ENCODE measurements around the gene PHLDB1.
"Not testable (repeated sequence)": the region's sequence is repeated elsewhere in the genome, so short reads cannot be mapped to it uniquely, and the experiment has no call there.

PHLDB1 gene

GRCh38 chr11:118607401-118608359 is at the start of gene PHLDB1:
TSS of gene PHLDB1 (plus strand) at chr11:118607615. CDS start at chr11:118613837, 6,222 bp downstream.
- peak; percentile 92 for DNase-seq (ENCODE audit: low spot score)

DNA sequence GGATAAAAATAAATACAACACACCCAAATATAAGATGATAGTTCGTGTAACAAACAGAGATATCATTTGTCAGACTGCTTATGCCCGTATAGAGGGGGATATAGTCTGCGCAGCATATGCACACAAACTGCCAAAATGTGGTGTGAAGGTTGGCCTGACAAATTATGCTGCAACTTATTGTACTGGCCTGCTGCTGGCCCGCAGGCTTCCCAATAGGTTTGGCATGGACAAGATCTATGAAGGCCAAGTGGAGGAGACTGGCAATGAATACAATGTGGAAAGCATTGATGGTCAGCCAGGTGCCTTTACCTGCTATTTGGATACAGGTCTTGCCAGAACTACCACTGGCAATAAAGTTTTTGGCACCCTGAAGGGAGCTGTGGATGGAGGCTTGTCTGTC is 46.6 kb upstream of the PHLDB1 start:
- no peak for DNase-seq (ENCODE audit: low spot score)

DNA sequence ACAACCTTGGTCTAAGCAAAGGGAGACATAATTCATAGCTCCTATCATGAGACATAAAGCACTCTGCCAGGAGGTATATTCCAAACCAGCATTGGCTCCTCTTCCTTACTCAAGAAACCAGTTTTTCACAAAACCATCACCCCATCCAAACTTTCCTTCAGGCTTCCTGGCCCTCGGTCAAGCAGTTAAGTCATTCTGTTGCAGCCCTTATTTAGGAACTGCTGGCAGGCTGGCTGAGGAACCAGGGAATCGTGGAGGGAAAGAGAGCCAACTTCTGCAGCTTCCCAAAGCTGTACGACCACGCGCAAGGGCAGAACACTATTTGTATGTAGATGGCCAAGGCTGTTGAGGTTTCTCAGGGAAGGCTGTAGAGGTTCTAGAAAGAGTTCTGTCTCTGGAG is 42.4 kb upstream of the PHLDB1 start:
- no peak for DNase-seq (ENCODE audit: low spot score)

- no peak for DNase-seq (ENCODE audit: low spot score)
Measured at GRCh38 chr11:118569670-118570069, 37.7 kb upstream of the PHLDB1 start.

DNA sequence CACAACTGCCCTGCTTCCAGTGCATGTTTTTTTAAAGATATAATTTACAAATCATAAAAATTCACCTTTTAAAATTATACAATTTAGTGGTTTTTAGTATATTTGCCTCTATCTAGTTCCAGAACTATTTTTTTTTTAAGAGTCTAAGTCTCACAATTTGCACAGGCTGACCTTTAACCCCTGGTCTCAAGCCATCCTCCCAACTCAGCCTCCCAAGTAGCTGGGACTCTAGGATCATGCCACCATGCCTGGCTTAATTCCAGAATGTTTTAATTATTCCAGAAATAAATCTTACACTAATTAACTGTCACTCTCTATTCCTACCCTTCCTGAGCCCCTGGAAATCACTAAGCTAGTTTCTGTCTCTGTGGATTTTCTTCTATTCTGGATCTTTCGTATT is 36.6 kb upstream of the PHLDB1 start:
- DNase-seq (ENCODE audit: low spot score): no peak

- not testable (repeated sequence) for DNase-seq (ENCODE audit: low spot score)
Measured at GRCh38 chr11:118571701-118572060, 35.7 kb upstream of the PHLDB1 start.

DNA sequence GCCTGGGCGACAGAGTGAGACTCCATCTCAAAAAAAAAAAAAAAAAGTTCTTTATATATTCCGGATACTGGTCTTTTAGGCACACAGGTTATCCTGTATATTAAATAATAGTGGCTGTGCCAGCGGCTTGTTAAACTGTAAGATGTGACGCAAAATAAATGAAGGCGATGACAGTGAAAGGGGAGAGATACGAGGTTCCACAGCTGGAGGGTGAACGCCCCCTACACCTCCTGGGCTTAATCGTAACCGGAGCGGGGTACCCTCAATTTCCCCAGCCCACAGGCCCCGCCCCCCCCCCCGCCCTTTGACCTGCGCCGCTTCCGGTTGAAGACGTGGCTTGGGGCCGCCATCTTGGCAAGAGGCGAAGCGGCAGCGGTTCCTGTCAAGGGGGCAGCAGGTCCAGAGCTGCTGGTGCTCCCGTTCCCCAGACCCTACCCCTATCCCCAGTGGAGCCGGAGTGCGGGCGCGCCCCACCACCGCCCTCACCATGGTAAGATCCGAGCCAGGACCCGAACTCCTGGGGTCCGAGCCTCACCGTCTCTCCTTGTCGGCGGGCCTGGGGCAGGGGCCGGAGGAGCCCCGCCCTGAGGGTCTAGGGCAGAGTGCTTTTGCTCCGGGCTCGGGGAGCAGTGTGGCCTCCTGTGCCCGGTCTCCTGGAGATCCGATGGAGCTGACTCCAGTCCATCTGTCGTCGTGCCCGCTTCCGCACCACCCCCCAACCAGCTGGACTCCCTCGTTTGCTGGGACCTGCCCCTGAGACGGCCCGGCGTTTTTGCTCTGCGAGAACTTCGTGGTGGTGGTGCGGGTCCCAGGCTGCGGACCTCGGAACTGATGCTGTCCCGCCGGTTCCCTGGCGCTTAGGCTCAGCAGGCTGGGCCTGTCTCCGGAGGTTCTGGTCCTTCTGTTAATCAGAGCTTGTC is 35.1 kb upstream of the PHLDB1 start, which contains the start of gene ARCN1:
Gene ARCN1, plus strand, starts transcription at position 349 of the 920 bp plus-strand sequence. Its CDS starts 139 bp downstream, at position 488.
- DNase-seq (ENCODE audit: low spot score): peak; percentile 81

- no peak for DNase-seq (ENCODE audit: low spot score)
Measured at GRCh38 chr11:118572981-118573550, 34.3 kb upstream of the PHLDB1 start.

DNA sequence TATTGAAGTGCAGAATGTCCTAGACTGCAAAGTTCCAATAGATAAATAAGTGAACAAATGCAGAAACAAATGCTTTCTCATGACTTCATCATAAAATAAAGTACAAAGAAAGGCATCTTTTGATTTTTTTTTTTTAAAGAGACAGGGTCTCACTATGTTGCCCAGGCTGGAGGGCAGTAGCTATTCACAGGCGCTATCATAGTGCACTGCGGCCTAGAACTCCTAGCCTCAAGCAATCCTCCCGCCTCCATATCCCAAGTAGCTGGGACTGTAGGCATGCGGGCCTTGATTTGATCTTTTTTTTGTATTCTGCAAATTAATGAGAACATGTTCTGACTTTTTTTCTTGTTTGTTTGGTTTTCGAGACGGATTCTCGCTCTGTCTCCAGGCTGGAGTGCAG is 32.8 kb upstream of the PHLDB1 start:
- DNase-seq (ENCODE audit: low spot score): no peak

- not testable (repeated sequence) for DNase-seq (ENCODE audit: low spot score)
Measured at GRCh38 chr11:118577995-118578394, 29.4 kb upstream of the PHLDB1 start.

- no peak for DNase-seq (ENCODE audit: low spot score)
Measured at GRCh38 chr11:118581057-118581456, 26.4 kb upstream of the PHLDB1 start.

DNA sequence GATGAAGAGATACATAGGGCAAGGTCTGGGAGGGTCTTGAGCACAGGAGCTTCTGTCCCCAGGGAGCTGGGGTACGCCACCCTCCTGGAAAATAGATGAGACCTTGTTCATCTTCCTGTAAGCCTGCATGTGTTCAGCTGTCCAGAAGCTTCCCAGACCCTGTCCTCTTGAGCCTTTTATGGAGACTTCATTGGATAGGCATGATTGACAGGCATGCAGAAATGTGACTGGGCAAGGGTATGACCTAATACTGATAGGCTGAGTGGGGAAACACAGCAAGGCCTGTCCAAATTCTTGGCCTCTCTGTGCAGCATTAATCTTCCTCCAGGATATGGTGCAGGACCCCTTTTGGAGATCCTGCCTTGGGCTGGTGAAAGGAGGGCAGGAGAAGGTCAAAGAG is 19.5 kb upstream of the PHLDB1 start:
- no peak for DNase-seq (ENCODE audit: low spot score)

DNA sequence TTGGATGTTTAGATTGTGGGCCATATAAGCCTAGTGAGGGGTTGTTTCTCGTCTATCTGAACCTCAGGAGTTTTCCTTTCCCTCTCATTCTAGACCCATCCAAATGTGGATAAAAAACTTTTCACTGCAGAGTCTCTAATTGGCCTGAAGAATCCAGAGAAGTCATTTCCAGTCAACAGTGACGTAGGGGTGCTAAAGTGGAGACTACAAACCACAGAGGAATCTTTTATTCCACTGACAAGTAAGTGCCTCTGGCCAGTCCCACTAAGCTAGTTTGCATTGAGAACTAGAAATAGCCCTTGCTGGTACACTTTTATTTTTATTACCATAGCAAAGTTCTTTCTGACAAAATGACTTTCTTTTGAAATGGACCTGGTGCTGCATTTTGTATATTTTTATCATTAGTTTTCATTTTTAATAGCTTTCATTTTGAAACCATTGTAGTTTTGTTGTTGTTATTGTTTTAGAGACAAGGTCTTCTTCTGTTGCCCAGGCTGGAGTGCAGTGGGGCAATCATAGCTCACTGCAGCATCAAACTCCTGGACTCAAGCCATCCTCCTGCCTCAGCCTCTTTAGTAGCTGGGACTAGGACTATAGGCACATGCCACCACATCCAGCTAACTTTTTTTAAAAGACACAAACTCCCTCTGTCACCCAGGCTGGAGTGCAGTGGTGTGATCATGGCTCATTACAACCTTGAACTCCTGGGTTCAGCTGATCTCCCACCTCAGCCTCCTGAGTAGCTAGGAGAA is 14.6 kb upstream of the PHLDB1 start:
- DNase-seq (ENCODE audit: low spot score): peak; percentile 31

GRCh38 chr11:118594984-118595383 is 12.4 kb upstream of the PHLDB1 start:
- DNase-seq (ENCODE audit: low spot score): not testable (repeated sequence)

DNA sequence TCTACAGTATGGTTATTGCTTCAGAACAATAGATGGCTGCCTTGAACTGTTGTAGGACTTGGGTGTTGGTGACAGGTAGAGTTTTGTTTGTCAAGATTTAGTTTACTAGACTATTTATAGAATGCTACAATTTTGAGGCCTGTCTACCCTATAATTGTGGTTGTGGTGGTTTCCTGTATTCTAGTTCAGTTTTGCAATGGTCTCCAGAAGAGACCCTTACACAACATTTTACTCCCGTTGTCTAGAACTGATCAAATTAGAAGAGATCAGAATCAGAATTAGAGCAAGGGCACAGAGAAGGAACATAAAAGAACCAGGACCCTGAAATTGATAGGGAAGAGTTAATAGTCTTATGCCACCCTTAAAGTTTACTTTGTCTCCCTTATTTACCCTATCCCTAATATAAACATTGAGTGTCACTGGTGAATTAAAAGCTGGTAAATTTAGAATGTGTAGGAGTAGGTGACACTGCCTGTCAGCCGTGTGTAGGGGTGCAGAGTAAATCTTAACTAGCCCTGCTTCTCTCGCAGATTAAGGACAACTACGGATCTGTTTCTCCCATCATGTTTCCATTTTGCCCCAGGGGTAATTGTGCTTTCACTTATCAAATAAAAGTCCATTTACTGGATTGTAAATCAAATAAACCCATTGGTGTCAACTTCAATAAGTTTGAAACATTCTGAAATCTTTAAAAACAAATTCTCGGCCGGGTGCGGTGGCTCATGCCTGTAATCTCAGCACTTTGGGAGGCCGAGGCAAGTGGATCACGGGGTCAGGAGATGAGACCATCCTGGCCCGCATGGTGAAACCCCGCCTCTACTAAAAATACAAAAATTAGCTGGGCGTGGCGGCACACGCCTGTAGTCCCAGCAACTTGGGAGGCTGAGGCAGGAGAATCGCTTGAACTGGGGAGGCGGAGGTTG is 10.9 kb upstream of the PHLDB1 start:
- no peak for DNase-seq (ENCODE audit: low spot score)

- DNase-seq (ENCODE audit: low spot score): no peak
Measured at GRCh38 chr11:118597556-118597955, 9.9 kb upstream of the PHLDB1 start.

GRCh38 chr11:118602331-118602730 is 5.1 kb upstream of the PHLDB1 start:
- no peak for DNase-seq (ENCODE audit: low spot score)

DNA sequence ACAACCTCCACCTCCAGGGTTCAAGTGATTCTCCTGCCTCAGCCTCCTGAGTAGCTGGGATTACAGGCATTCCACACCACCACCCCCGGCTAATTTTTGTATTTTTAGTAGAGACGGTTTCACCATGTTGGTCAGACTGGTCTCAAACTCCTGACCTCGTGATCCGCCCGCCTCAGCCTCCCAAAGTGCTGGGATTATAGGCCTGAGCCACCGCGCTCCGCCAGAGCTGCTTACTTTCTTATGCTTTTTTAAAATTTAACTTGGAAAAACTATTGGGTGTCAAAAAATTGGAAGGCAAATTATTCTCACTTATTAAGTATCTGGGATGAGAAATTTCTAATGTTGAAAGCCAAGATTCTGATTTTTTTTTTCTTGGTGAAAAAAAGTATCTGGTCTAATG is 3.7 kb upstream of the PHLDB1 start:
- DNase-seq (ENCODE audit: low spot score): not testable (repeated sequence)

DNA sequence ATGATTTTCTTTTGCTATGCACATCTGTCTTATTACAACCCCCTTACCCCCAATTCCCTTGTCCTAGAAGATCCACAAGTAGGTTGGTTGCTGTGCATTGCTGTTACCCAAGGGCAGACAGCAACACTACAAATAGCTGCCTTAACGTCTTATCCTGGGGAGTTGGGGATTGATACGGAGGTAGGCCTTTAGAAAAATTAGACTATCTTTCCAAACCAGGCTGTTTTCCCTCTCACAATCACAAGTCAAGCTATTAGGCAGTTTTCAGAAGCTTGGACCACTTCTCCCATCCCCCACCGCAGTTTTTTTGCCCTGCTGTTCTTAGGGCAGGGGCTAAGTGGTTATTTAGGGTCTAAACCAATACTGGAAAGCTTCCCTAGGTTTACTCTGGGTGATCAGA is 2.8 kb upstream of the PHLDB1 start:
- no peak for DNase-seq (ENCODE audit: low spot score)

GRCh38 chr11:118605116-118605867 is 2.1 kb upstream of the PHLDB1 start:
- DNase-seq (ENCODE audit: low spot score): peak; percentile 74
